DOHH2 (cell line): ENCODE data around the gene SENP8.

Experiments used
- EZH2phosphoT487 ChIP-seq: fragments of 200-600 bp; sonication (generic); IDR thresholded peaks from 2 replicates; pipeline ENCODE4 v1.6.1; 2017; ENCODE audit warnings: borderline replicate concordance, mild to moderate bottlenecking, antibody characterized with exemption, low read length, moderate library complexity, mixed read lengths
- TF ChIP-seq, protein P1 (sequence below): fragments of 200-600 bp; sonication (generic); IDR thresholded peaks from one replicate; pipeline ENCODE4 v1.5.1; 2014; ENCODE audit warnings: antibody characterized with exemption, mild to moderate bottlenecking, low read depth, low read length; ENCODE audit not compliant: poor library complexity, severe bottlenecking

DNA sequence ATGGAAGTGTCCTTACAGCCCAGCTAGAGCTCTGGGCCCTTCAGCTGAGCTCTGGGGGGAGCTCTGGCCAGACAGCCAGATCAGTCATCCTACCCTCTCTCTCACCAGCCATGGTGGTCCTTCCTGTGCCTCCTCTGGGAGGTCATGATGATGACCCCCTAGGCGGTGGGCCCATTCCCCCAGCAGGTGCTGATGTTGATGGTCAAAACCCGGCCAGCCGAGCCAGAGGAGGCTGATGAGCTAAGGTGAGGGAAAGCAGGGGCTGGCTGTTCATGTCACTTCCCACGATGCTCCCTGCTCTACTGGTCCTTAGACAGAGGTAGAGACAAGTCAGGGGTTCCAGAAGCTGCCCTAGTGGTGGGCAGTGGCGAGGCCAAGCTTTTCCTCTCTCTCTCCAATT is 44.4 kb downstream of the SENP8 start:
- no peak for TF ChIP-seq EZH2phosphoT487
- TF ChIP-seq, protein P1, sequence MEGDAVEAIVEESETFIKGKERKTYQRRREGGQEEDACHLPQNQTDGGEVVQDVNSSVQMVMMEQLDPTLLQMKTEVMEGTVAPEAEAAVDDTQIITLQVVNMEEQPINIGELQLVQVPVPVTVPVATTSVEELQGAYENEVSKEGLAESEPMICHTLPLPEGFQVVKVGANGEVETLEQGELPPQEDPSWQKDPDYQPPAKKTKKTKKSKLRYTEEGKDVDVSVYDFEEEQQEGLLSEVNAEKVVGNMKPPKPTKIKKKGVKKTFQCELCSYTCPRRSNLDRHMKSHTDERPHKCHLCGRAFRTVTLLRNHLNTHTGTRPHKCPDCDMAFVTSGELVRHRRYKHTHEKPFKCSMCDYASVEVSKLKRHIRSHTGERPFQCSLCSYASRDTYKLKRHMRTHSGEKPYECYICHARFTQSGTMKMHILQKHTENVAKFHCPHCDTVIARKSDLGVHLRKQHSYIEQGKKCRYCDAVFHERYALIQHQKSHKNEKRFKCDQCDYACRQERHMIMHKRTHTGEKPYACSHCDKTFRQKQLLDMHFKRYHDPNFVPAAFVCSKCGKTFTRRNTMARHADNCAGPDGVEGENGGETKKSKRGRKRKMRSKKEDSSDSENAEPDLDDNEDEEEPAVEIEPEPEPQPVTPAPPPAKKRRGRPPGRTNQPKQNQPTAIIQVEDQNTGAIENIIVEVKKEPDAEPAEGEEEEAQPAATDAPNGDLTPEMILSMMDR, result no peak
